Chondrocyte (in vitro differentiated cells): ENCODE data around the gene HEATR3. TPM values are rescaled to one million over a fixed set of nuclear protein-coding genes. Genes with fewer than 3 reads are reported as not detected.

ENCODE experiments used
- DNase-seq: peaks from one replicate; pipeline ENCODE4 v3.0.0; 2021; ENCODE audit warnings: mixed read lengths, low spot score
- H3K27ac Mint-ChIP-seq: one replicate; pipeline ENCODE4 v1.8.0; 2021; ENCODE audit warnings: mild to moderate bottlenecking, moderate library complexity, mixed read lengths; ENCODE audit not compliant: unreplicated experiment
- H3K27me3 Mint-ChIP-seq: 2 replicates; pipeline ENCODE4 v1.8.0; 2021; ENCODE audit warnings: low read depth, mixed read lengths
- H3K36me3 Mint-ChIP-seq: 2 replicates; pipeline ENCODE4 v1.8.0; 2021; ENCODE audit warnings: low read depth, mixed read lengths
- H3K4me1 Mint-ChIP-seq: 2 replicates; pipeline ENCODE4 v1.8.0; 2021; ENCODE audit warnings: low read depth, mild to moderate bottlenecking, mixed read lengths
- H3K4me3 Mint-ChIP-seq: one replicate; pipeline ENCODE4 v1.8.0; 2021; ENCODE audit warnings: mild to moderate bottlenecking, moderate library complexity, mixed read lengths; ENCODE audit not compliant: unreplicated experiment
- H3K9me3 Mint-ChIP-seq: 2 replicates; pipeline ENCODE4 v1.8.0; 2021; ENCODE audit warnings: low read depth, mixed read lengths
- total RNA-seq: library from RNA; stranded (reverse); gene quantifications from 3 replicates; pipeline ENCODE4 v1.2.1, GENCODE V29; 2021
- TF ChIP-seq, protein P1 (sequence below): fragments of 200-600 bp; sonication (generic); IDR thresholded peaks from 2 replicates; pipeline ENCODE4 v1.5.0; 2021; ENCODE audit warnings: antibody characterized with exemption, mild to moderate bottlenecking, moderate library complexity

HEATR3 gene
- total RNA-seq, 1 donor from 2014 or later: 17.3 TPM

DNA sequence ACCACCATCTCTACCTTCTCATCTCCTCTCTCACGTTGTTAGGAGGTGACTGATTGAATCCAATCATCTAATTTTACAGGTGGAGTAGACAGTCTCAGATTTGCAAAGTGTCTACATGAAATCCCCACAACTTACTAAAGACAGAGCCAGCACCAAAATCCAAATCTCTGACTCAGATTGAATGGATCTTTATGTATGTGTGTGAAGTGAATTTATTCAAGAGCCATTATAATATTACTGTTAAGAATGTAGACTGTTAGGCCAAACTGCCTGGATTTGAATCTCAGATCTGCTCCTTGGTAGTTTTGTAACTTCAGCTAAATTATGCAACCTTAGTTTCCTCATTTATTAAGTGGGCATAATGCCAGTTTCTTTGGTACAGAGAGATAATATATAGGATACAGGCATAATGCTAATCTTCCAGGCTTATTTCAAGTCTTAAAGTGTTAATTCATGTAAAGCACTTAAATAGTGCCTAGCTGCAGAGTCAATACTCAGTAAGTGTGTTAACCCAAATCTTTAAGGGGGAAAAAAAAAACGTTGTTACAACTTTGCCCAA is 28.0 kb upstream of the HEATR3 start:
- TF ChIP-seq, protein P1, sequence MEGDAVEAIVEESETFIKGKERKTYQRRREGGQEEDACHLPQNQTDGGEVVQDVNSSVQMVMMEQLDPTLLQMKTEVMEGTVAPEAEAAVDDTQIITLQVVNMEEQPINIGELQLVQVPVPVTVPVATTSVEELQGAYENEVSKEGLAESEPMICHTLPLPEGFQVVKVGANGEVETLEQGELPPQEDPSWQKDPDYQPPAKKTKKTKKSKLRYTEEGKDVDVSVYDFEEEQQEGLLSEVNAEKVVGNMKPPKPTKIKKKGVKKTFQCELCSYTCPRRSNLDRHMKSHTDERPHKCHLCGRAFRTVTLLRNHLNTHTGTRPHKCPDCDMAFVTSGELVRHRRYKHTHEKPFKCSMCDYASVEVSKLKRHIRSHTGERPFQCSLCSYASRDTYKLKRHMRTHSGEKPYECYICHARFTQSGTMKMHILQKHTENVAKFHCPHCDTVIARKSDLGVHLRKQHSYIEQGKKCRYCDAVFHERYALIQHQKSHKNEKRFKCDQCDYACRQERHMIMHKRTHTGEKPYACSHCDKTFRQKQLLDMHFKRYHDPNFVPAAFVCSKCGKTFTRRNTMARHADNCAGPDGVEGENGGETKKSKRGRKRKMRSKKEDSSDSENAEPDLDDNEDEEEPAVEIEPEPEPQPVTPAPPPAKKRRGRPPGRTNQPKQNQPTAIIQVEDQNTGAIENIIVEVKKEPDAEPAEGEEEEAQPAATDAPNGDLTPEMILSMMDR: no peak
- H3K4me3 Mint-ChIP-seq: no peak overlapping the region
- peaks cover 3% of the 10 kb centered on the region for H3K4me1 Mint-ChIP-seq
- no peak for DNase-seq
- H3K27me3 Mint-ChIP-seq: peaks cover 2% of the 10 kb centered on the region
- peaks cover 19% of the 10 kb centered on the region for H3K36me3 Mint-ChIP-seq
- H3K9me3 Mint-ChIP-seq: no peaks in the 10 kb centered on the region
- H3K27ac Mint-ChIP-seq: no peak overlapping the region

DNA sequence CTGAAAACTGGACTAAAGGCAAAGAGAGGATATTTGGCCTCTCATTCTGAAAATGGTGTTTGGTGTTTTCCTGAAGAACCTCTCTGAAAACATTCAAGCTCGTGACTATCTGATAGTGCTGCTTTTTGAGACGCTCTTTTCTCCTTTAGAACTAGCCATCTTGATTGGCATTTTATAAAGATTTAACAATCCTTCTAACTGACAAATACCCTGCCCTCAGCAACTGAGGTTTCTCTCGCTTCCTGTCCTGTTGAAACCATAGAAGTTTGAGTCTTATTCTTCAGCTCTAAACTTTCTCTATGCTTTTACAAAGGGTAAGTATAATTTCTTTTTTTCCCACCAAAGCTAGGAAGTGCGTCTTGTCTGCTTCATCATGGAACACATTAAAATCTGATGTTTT is 27.5 kb upstream of the HEATR3 start:
- peaks cover 17% of the 10 kb centered on the region for H3K36me3 Mint-ChIP-seq
- peaks cover 7% of the 10 kb centered on the region for H3K27me3 Mint-ChIP-seq
- H3K4me1 Mint-ChIP-seq: peaks cover 3% of the 10 kb centered on the region
- no peaks in the 10 kb centered on the region for H3K9me3 Mint-ChIP-seq
- TF ChIP-seq, protein P1: no peak
- DNase-seq: no peak
- no peak overlapping the region for H3K27ac Mint-ChIP-seq
- H3K4me3 Mint-ChIP-seq: no peak overlapping the region

DNA sequence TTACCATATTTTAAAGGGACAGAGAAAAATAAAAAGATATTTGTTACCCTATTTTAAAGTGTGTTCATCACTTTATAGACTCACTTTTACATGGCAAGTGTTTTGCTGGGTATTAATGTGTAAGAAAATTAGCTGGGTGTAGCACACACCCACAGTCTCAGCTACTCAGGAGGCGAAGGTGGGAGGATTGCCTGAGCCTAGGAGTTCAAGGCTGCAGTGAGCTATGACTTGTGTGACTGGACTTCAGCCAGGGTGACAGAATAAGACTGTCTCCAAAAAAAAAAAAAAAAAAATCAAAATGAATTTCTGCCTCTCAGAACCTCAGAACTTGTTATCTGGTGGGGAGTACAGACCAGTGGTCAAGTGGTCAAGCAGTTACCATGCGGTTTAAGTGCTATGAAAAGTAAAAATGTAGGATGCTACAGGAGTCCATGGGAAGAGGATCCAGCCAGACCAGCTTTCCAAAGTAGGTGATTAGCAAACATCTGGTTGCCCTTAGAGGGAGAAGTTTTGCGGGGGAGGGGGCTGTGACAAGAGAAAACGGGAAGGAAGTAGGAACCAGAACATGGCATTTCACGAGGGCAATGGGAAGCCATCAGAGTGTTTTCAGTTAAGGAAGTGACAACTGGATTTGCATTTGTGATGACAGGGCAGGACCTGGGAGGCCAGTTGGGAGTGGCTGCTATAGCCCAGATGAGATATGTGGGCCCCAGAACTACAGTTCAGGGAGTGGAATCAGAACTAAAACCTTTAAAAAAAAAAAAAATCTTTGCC is 26.8 kb upstream of the HEATR3 start:
- Mint-ChIP-seq H3K9me3 (no peaks in the 10 kb centered on the region), H3K36me3 (peaks cover 16% of the 10 kb centered on the region), H3K27me3 (peaks cover 13% of the 10 kb centered on the region), H3K4me1 (peaks cover 3% of the 10 kb centered on the region), H3K4me3 (no peak overlapping the region), H3K27ac (no peak overlapping the region)
- TF ChIP-seq, protein P1: no peak
- DNase-seq: no peak

DNA sequence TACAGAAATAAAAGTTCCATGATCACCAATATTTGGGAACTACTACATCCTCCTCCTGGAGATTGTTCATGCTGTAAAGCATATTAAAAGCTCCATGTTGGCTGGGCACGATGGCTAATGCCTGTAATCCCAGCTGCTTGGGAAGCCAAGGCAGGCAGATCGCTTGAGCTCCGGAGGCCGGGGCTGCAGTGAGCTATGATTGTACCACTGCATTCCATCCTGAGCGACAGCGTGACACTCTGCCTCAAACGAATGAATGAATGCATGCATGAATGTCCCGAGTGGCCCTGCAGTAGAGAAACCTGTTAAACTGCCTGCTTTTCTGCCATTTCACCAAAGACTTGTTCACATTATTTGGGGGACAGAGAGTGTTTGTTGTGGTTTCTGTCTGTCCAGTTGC is 25.8 kb upstream of the HEATR3 start:
- peaks cover 3% of the 10 kb centered on the region for H3K4me1 Mint-ChIP-seq
- no peak overlapping the region for H3K27ac Mint-ChIP-seq
- TF ChIP-seq, protein P1: no peak
- peaks cover 9% of the 10 kb centered on the region for H3K36me3 Mint-ChIP-seq
- no peak overlapping the region for H3K4me3 Mint-ChIP-seq
- DNase-seq: no peak
- H3K9me3 Mint-ChIP-seq: no peaks in the 10 kb centered on the region
- H3K27me3 Mint-ChIP-seq: peaks cover 15% of the 10 kb centered on the region

DNA sequence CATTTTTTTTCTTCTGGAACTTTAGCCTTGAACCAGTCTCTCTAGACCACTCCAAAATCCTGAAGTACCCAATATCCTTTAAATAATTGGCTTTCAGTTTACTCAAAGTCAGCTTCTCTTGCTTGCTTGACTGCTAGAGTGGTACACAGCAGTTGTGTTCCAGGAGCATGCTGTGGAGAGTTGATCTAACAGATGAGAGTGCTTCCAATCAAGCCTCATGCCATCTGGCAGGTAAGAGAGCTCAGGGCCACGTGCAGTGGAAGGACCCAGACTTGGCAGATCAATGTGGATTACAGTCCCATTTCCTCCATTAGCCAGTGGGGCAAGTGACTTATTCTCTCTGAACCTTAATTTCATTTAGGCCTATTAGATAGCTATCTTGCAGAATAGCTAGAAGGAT is 25.1 kb upstream of the HEATR3 start:
- Mint-ChIP-seq H3K27me3 (peaks cover 15% of the 10 kb centered on the region), H3K36me3 (peaks cover 5% of the 10 kb centered on the region), H3K4me1 (peaks cover 3% of the 10 kb centered on the region), H3K4me3 (no peak overlapping the region), H3K27ac (no peak overlapping the region), H3K9me3 (no peaks in the 10 kb centered on the region)
- TF ChIP-seq, protein P1: no peak
- DNase-seq: no peak
